Measurements from ENCODE around the gene FBXW8.
"Not testable (repeated sequence)": the region's sequence is repeated elsewhere in the genome, so short reads cannot be mapped to it uniquely, and the experiment has no call there.

The FBXW8 gene

GRCh38 chr12:117053597-117054201, 142.9 kb downstream of the FBXW8 start:
- no peak for ATAC-seq

GRCh38 chr12:117054279-117054678, 143.5 kb downstream of the FBXW8 start:
- TF ChIP-seq GLIS3 (CRISPR knock-in tag; IDR thresholded peaks at IDR 0.05) (no peak), ZFP3 (CRISPR knock-in tag; IDR thresholded peaks at IDR 0.05) (no peak), RARB (CRISPR knock-in tag; IDR thresholded peaks at IDR 0.05) (no peak), TSHZ2 (CRISPR knock-in tag; IDR thresholded peaks at IDR 0.05) (no peak), POU6F1 (CRISPR knock-in tag; IDR thresholded peaks at IDR 0.05; ENCODE audit: borderline replicate concordance, low read depth) (no peak), PPARA (CRISPR knock-in tag; IDR thresholded peaks at IDR 0.05; ENCODE audit: borderline replicate concordance) (no peak), ZC3H10 (CRISPR knock-in tag; IDR thresholded peaks at IDR 0.05) (no peak)
- no peak for ATAC-seq

More at GRCh38 chr12:117053597-117054201, 142.9 kb downstream of the FBXW8 start:
- TF ChIP-seq PATZ1 (CRISPR knock-in tag; IDR thresholded peaks at IDR 0.05; ENCODE audit: borderline replicate concordance) (no peak), BACH2 (CRISPR knock-in tag; IDR thresholded peaks at IDR 0.05; ENCODE audit: borderline replicate concordance) (no peak), ESRRG (CRISPR knock-in tag; IDR thresholded peaks at IDR 0.05) (no peak), OSR1 (CRISPR knock-in tag; IDR thresholded peaks at IDR 0.05) (no peak), RARB (CRISPR knock-in tag; IDR thresholded peaks at IDR 0.05) (no peak), CREB5 (CRISPR knock-in tag; IDR thresholded peaks at IDR 0.05; ENCODE audit: low read depth) (no peak), ZNF565 (CRISPR knock-in tag; conservative IDR thresholded peaks at IDR 0.05; ENCODE audit: low read depth) (no peak), ZC3H10 (CRISPR knock-in tag; IDR thresholded peaks at IDR 0.05) (no peak), TSHZ2 (CRISPR knock-in tag; IDR thresholded peaks at IDR 0.05) (no peak), TOX (CRISPR knock-in tag; IDR thresholded peaks at IDR 0.05; ENCODE audit: borderline replicate concordance) (no peak)

GRCh38 chr12:117057626-117058025, 146.9 kb downstream of the FBXW8 start:
- ATAC-seq, result not testable (repeated sequence)

- no peak for ATAC-seq
- no peak for TF ChIP-seq TOX (CRISPR knock-in tag; IDR thresholded peaks at IDR 0.05; ENCODE audit: borderline replicate concordance)
- TF ChIP-seq ZC3H10 (CRISPR knock-in tag; IDR thresholded peaks at IDR 0.05), result no peak
- no peak for TF ChIP-seq CREB5 (CRISPR knock-in tag; IDR thresholded peaks at IDR 0.05; ENCODE audit: low read depth)
- TF ChIP-seq CSRNP3 (CRISPR knock-in tag; IDR thresholded peaks at IDR 0.05), result no peak
- no peak for TF ChIP-seq ZFP30 (CRISPR knock-in tag; IDR thresholded peaks at IDR 0.05)
- TF ChIP-seq GLIS3 (CRISPR knock-in tag; IDR thresholded peaks at IDR 0.05), result no peak
- no peak for TF ChIP-seq ZNF565 (CRISPR knock-in tag; conservative IDR thresholded peaks at IDR 0.05; ENCODE audit: low read depth)
- no peak for TF ChIP-seq ZFP3 (CRISPR knock-in tag; IDR thresholded peaks at IDR 0.05)
- TF ChIP-seq ARNTL (CRISPR knock-in tag; IDR thresholded peaks at IDR 0.05; ENCODE audit: borderline replicate concordance, low read depth), result no peak
- TF ChIP-seq ESRRG (CRISPR knock-in tag; IDR thresholded peaks at IDR 0.05), result no peak
- no peak for TF ChIP-seq SNAI2 (CRISPR knock-in tag; IDR thresholded peaks at IDR 0.05)
- TF ChIP-seq CSDC2 (CRISPR knock-in tag; IDR thresholded peaks at IDR 0.05), result no peak
- TF ChIP-seq ZNF8 (CRISPR knock-in tag; IDR thresholded peaks at IDR 0.05), result no peak
- TF ChIP-seq PPARA (CRISPR knock-in tag; IDR thresholded peaks at IDR 0.05; ENCODE audit: borderline replicate concordance), result no peak
- no peak for TF ChIP-seq OSR1 (CRISPR knock-in tag; IDR thresholded peaks at IDR 0.05)
These were observed 147.8 kb downstream of the FBXW8 start for GRCh38 chr12:117058442-117059072.
